Ammon's horn (tissue), 1 donor: ENCODE results near the gene ILKAP.

ENCODE experiments used
- DNase-seq: peaks from one replicate; pipeline ENCODE4 v3.0.0-alpha.2; 2016; ENCODE audit warnings: low spot score

ILKAP gene

DNA sequence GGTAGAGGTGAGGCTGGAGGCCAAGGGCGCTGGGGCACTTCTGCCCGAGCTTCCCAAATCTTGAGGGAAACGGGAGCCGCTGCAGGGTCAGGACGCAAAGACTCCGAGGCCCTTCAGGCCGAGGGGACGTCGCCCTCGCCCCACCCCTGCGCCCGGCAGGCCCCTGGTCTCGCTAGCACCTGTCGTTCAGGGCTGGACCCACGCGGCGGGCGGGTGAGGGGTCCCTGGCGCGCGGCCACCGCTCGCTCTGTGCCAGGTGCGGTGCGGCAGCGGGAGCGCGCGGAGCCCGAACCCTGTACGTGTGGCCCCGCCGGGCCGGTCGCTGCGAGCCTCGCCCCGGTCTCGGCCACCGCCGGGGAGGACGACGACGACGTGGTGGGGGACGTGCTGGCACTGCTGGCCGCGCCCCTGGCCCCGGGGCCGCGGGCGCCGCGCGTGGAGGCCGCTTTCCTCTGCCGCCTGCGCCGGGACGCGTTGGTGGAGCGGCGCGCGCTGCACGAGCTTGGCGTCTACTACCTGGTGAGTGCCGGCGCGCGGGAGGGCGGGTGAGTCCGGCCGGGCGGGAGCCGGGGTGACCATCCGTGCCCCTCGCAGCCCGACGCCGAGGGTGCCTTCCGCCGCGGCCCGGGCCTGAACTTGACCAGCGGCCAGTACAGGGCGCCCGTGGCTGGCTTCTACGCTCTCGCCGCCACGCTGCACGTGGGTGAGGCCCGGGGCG is 39.9 kb downstream of the ILKAP start:
- no peak for DNase-seq

DNA sequence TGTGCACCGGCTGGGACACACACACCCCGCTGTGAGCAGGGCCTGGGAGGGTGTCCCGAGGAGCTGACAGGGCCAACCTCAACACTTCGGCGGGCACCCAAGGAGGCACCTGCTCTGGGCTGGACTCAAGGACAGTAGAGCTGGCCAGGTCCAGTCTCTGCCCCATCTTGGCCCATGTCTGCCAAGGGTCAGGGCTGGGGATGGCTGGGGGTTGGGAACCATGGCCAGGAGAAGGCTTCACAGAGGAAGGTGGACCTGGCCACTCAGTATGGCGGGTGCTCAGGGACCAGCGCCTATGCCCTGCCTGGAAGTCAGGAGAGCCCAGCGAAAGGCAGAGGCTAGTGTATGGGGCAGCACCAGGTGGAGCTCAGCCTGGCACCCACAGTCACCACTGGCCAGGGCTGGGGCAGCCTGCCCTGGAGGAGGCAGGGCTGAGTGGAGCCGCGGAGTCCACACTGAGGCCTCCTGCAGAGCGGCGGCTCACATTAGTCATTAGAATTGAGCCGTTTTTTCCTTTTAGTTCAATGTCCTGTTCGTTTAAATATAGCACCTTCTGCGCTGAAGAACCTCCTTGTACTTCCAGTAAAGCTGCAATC is 40.6 kb downstream of the ILKAP start:
- no peak for DNase-seq

DNA sequence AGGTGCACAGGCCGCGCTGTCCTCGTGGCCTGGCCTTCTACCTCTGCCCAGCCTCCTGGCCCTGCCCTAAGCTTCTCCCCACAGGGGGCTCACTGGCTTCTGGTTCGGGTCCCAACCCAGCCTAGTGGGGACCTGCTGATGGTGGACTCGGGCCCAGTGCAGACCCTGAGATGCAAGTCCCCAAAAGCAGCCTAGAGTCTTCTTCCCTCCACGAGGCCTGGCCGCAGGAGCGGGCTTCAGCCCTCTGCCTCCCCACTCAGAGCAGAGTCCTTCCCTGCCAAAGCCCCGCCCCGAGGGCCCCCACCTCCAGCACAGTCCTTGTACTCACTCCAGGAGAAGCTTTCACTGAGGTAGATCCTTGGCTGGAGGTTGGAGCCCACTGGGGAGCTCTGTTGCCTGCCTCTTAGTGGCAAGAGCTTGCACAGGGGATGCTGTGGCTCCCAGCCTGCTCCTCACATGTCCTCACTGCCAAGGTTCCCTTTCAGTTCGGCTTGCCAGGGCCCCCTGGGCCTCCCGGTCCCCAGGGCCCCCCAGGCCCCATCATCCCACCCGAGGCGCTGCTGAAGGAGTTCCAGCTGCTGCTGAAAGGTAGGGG is 41.1 kb downstream of the ILKAP start:
- no peak for DNase-seq

- no peak for DNase-seq
Observed at GRCh38 chr2:238161291-238162051, 42.0 kb downstream of the ILKAP start.

GRCh38 chr2:238160206-238161129 is 43.0 kb downstream of the ILKAP start:
- DNase-seq = peak; percentile 38

GRCh38 chr2:238159661-238160205 is 43.8 kb downstream of the ILKAP start:
- DNase-seq = no peak

GRCh38 chr2:238159071-238159539 is 44.4 kb downstream of the ILKAP start:
- no peak for DNase-seq

DNA sequence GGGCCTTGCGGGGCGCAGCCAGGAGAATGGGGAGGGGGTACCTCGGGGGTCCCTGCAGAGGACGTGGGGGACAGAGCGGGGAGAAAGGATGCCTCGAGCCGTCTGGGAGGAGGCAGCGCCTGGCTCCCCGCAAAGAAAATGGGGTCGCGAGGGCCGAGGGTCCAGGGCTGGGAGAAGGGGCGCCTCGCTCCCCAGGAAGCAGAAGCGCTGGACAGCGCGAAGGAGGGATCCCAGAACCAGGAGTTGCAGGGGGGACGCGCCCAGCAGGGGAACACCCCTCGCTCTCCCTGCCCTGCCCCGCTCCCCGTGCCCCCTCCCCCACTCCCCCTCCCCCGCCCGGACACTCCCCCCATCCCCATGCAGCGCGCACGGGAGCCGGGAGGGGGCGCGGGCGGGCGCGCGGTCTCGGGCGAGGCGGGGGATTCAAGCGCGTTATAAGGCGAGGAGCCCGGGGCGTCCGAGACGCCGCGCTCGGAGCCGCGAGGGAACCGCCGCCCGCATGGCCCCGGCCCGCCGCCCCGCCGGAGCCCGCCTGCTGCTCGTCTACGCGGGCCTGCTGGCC is 44.9 kb downstream of the ILKAP start, which contains the start of gene ERFE:
TSS of gene ERFE (plus strand) at position 462 of the 562 bp plus-strand sequence. CDS start at position 500, 38 bp downstream.
- no peak for DNase-seq

GRCh38 chr2:238158018-238158508 is 45.4 kb downstream of the ILKAP start:
- no peak for DNase-seq

GRCh38 chr2:238157506-238158017 is 45.9 kb downstream of the ILKAP start:
- DNase-seq = no peak

DNA sequence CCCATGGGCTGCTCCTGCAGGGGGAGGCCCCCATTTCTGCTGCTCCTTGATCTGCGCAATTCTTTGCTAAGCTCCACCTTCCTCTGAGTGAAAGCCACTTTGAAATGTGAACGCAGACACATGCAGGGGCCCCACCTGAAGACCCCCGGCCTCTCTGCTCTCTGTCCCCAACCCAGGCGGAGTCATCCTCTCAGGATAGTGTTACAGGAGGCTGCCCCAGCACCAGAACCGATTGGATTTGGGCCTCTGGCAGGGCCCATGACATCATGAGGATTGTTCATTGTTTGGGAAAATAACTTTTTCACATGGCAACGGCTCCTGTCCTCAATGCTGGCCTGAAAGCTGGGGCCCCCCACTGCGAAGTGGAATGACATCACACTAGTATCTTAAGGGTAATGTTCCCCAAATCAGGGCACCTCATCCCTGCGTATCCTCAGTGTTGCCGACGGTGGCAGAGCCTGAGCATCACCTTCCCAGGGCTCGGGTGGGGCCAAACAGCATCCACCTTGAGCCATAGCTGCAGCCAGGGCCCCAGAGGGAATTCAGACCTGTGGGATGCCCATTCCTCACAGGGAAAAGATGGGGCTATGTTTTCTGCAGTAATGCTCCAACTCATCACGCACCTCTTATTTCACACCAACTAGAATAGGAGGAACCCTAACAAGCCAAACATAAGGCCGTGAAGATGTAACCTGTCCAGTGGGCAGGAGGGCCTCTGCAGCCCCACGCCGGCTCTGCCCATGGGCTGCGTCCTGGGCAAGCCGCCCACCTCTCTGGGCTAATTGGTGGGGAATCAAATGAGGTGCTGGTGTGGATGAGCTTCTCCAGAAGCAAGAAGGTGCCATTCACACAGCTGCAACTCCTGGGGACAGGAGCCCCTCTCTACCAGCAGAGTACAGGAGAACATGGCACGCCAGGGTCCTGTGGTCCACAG is 47.5 kb downstream of the ILKAP start:
- DNase-seq = no peak

- DNase-seq = no peak
Observed at GRCh38 chr2:238155051-238155760, 48.3 kb downstream of the ILKAP start.

- DNase-seq = no peak
Observed at GRCh38 chr2:238154570-238154969, 48.9 kb downstream of the ILKAP start.

DNA sequence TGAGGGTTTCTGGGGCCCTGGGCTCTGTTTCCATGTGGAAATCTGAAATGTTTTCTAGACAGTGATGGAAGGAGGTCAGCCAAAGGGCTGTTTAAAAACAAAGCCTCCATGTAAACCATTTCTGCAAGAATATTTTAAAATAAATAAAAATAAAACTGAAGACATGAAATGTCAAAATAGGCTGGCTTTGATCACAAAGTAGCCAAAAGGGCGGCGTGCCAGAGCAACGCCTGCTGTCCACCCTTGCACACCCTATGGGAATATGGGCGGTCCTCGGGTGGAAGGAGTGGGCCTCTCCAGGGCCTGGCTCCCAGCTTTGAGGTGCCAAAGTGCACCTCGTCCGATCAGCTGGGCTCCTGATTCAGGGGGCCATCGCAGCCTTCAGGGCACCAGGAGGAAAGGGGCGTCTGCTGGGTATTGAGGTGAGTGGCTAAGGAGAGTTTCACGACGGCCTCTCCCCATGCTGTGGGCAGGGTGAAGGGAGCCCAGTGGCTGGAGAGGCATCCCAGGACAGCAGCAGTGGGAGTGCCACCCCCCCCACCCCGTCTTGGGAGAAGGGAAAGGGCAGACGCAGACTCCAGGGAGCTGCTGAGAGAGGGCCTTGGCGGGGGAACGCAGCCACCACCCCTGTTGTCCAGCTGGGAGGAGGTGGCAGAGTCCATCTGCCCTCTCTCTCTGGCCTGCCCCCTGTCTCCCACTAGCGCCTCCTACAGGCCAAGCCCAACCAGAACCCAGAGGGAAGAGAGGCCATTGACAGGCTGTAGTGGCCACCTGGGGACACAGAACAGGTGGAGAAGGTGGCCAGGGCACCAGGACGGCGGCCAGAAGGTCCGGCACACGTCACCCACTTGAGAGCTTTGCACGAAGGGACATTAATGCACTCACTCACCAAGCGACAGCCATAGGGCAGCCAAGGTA is 50.5 kb downstream of the ILKAP start:
- no peak for DNase-seq

GRCh38 chr2:238151628-238152235 is 51.8 kb downstream of the ILKAP start:
- no peak for DNase-seq

GRCh38 chr2:238151205-238151604 is 52.3 kb downstream of the ILKAP start:
- DNase-seq = no peak

DNA sequence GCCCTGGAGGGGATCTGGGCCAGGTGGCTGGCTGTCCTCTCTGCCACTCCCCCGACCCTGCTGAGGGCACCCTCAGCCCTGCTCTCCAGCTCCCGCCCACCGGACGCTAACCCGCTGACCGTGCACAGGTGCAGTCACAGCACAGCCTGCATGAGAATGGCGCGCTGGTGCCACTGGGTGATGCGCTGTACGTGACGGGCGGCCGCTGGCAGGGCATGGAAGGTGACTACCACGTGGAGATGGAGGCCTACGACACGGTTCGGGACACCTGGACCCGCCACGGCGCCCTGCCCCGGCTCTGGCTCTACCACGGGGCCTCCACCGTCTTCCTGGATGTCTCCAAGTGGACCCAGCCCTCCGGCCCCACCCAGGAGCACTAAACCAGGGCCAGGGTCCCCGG is 52.8 kb downstream of the ILKAP start:
- DNase-seq = no peak
